ENCODE measurements around the gene ELF4.

The ELF4 gene

GRCh38 chrX:130110379-130111219 is at the start of gene ELF4:
TSS of gene ELF4 (minus strand) at chrX:130110497. CDS start at chrX:130081330, 29,167 bp downstream.
- peak; percentile 52 for DNase-seq

- DNase-seq: no peak
Measured at GRCh38 chrX:130159776-130160175, 49.5 kb upstream of the ELF4 start.

- no peak for DNase-seq
Measured at GRCh38 chrX:130158311-130158710, 48.0 kb upstream of the ELF4 start.

GRCh38 chrX:130155564-130155963 is 45.3 kb upstream of the ELF4 start:
- no peak for DNase-seq

GRCh38 chrX:130147631-130148030 is 37.3 kb upstream of the ELF4 start:
- DNase-seq: no peak

GRCh38 chrX:130145123-130145522 is 34.8 kb upstream of the ELF4 start:
- DNase-seq: no peak

GRCh38 chrX:130144509-130144908 is 34.2 kb upstream of the ELF4 start:
- no peak for DNase-seq

GRCh38 chrX:130139474-130140201 is 29.3 kb upstream of the ELF4 start:
- no peak for DNase-seq

- DNase-seq: no peak
Measured at GRCh38 chrX:130136961-130137360, 26.7 kb upstream of the ELF4 start.

GRCh38 chrX:130136496-130136895 is 26.2 kb upstream of the ELF4 start:
- no peak for DNase-seq

- DNase-seq: no peak
Measured at GRCh38 chrX:130130990-130131389, 20.7 kb upstream of the ELF4 start.

GRCh38 chrX:130125091-130125874 is 15.0 kb upstream of the ELF4 start:
- no peak for DNase-seq

GRCh38 chrX:130124577-130124976 is 14.3 kb upstream of the ELF4 start:
- DNase-seq: no peak

- DNase-seq: no peak
Measured at GRCh38 chrX:130121505-130121800, 11.2 kb upstream of the ELF4 start.

- DNase-seq: peak; percentile 72
Measured at GRCh38 chrX:130120746-130121504, 10.6 kb upstream of the ELF4 start.

- peak; percentile 17 for DNase-seq
Measured at GRCh38 chrX:130120321-130120731, 10.0 kb upstream of the ELF4 start.

GRCh38 chrX:130119312-130119898 is 9.1 kb upstream of the ELF4 start:
- no peak for DNase-seq

GRCh38 chrX:130118441-130119311 is 8.4 kb upstream of the ELF4 start:
- DNase-seq: peak; percentile 53

GRCh38 chrX:130117166-130117565 is 6.9 kb upstream of the ELF4 start:
- DNase-seq: no peak

- peak; percentile 22 for DNase-seq
Measured at GRCh38 chrX:130115119-130115885, 5.0 kb upstream of the ELF4 start.
